Omental fat pad (tissue), 4 donors: ENCODE data around the gene WFIKKN1. TPM values are rescaled to one million over a fixed set of nuclear protein-coding genes. Genes with fewer than 3 reads are reported as not detected.

Experiments
- ATAC-seq: fragments of 150-250 bp; one replicate; pipeline ENCODE4 v1.9.1; 2016; ENCODE audit warnings: mild to moderate bottlenecking, moderate library complexity; ENCODE audit not compliant: low FRiP score
- DNase-seq: peaks from one replicate; pipeline ENCODE4 v3.0.0-alpha.2; 2019; ENCODE audit warnings: low spot score
- CTCF ChIP-seq, 3 donors: fragments of 450-650 bp; IDR thresholded peaks; one replicate each; pipeline ENCODE4 v1.5.1; 2016 to 2017; ENCODE audit warnings: antibody characterized with exemption in 3 of 3, mild to moderate bottlenecking in 3 of 3, moderate library complexity in 2 of 3
- total RNA-seq, 4 donors: library from RNA; depleted of rRNA; stranded (reverse); fragments of >200 nt; gene quantifications; one replicate each; pipeline ENCODE4 v1.1.0, GENCODE V29; 2016

Gene WFIKKN1
- total RNA-seq, 4 donors from 2014 or later = 0.19 to 0.63 (median 0.25) TPM; not detected in 1

- DNase-seq (no peak), ATAC-seq (no peak)
- TF ChIP-seq CTCF (IDR thresholded peaks at IDR 0.05) = no peak
Measured at GRCh38 chr16:672371-672770, 41.6 kb downstream of the WFIKKN1 start.

- no peak for TF ChIP-seq CTCF (IDR thresholded peaks at IDR 0.05)
- no peak for ATAC-seq
Measured at GRCh38 chr16:672851-673250, 42.1 kb downstream of the WFIKKN1 start.

GRCh38 chr16:673399-673991, 42.7 kb downstream of the WFIKKN1 start:
- no peak for DNase-seq
- no peak for TF ChIP-seq CTCF (IDR thresholded peaks at IDR 0.05)
- ATAC-seq = no peak

More at GRCh38 chr16:672851-673250, 42.1 kb downstream of the WFIKKN1 start:
- DNase-seq = no peak

- ATAC-seq (no peak), DNase-seq (no peak)
- no peak for TF ChIP-seq CTCF (IDR thresholded peaks at IDR 0.05)
Measured at GRCh38 chr16:674214-674881, 43.6 kb downstream of the WFIKKN1 start.

GRCh38 chr16:674968-675883, 44.4 kb downstream of the WFIKKN1 start, which contains the start of gene RHBDL1:
TSS of gene RHBDL1 (plus strand) at chr16:675671. CDS start at chr16:675791, 120 bp downstream.
- DNase-seq (no peak), ATAC-seq (no peak)
- TF ChIP-seq CTCF (IDR thresholded peaks at IDR 0.05) = no peak

- DNase-seq = no peak
- no peak for ATAC-seq
- TF ChIP-seq CTCF (IDR thresholded peaks at IDR 0.05) = no peak
Measured at GRCh38 chr16:675884-676564, 45.2 kb downstream of the WFIKKN1 start.
